ENCODE measurements around the gene R3HDM1.

Gene R3HDM1

GRCh38 chr2:135736546-135736945, 205.3 kb downstream of the R3HDM1 start:
- no peak for DNase-seq

- DNase-seq, result no peak
These were observed 208.9 kb downstream of the R3HDM1 start for GRCh38 chr2:135740206-135740605.

- no peak for DNase-seq
These were observed 209.7 kb downstream of the R3HDM1 start for GRCh38 chr2:135741043-135741394.

GRCh38 chr2:135741395-135742324, 210.4 kb downstream of the R3HDM1 start, which contains the start of gene UBXN4:
Gene UBXN4 (plus strand): TSS chr2:135741855. CDS start chr2:135741930, 75 bp downstream.
- peak; percentile 90 for DNase-seq

GRCh38 chr2:135742325-135742757, 211.1 kb downstream of the R3HDM1 start:
- DNase-seq, result no peak

GRCh38 chr2:135743860-135744259, 212.6 kb downstream of the R3HDM1 start:
- DNase-seq, result no peak

- DNase-seq, result no peak
These were observed 213.6 kb downstream of the R3HDM1 start for GRCh38 chr2:135744760-135745314.

GRCh38 chr2:135745545-135745944, 214.3 kb downstream of the R3HDM1 start:
- no peak for DNase-seq

- DNase-seq, result no peak
These were observed 224.3 kb downstream of the R3HDM1 start for GRCh38 chr2:135755573-135755972.

- DNase-seq, result no peak
These were observed 225.4 kb downstream of the R3HDM1 start for GRCh38 chr2:135756692-135757091.

GRCh38 chr2:135762022-135762421, 230.7 kb downstream of the R3HDM1 start:
- DNase-seq, result no peak

GRCh38 chr2:135762530-135762929, 231.2 kb downstream of the R3HDM1 start:
- DNase-seq, result no peak

- no peak for DNase-seq
These were observed 237.6 kb downstream of the R3HDM1 start for GRCh38 chr2:135768863-135769262.

- DNase-seq, result no peak
These were observed 242.0 kb downstream of the R3HDM1 start for GRCh38 chr2:135773319-135773718.

- no peak for DNase-seq
These were observed 242.6 kb downstream of the R3HDM1 start for GRCh38 chr2:135773917-135774316.

Measured in SHP77 treated with DMSO at 0.1 percent for 48 hours (cell line).